GM23338 (cell line): ENCODE data around the gene SP140L. TPM values are rescaled to one million over a fixed set of nuclear protein-coding genes. Genes with fewer than 3 reads are reported as not detected.

Experiments used
- ATAC-seq: fragments of 200-7000 bp; cut with Tn5 transposase; 3 replicates; pipeline ENCODE4 v1.9.1; 2020
- DNase-seq: peaks from one replicate; pipeline ENCODE4 v3.0.0-alpha.2; 2015; ENCODE audit warnings: low spot score
- H2AFZ ChIP-seq: fragments of 200-600 bp; sonication (generic); 2 replicates; pipeline ENCODE4 v1.8.0; 2016; ENCODE audit warnings: antibody characterized with exemption, mild to moderate bottlenecking, moderate library complexity
- H3F3A ChIP-seq: fragments of 200-600 bp; sonication (generic); replicated peaks from 2 replicates; pipeline ENCODE4 v1.8.0; 2017; ENCODE audit warnings: antibody characterized with exemption, mixed run types, low read depth
- H3K27ac ChIP-seq: fragments of 200-600 bp; sonication (generic); 2 replicates; pipeline ENCODE4 v1.6.1; 2016; ENCODE audit warnings: low read depth
- H3K27me3 ChIP-seq: fragments of 200-600 bp; sonication (generic); 2 replicates; pipeline ENCODE4 v1.8.0; 2016; ENCODE audit warnings: mild to moderate bottlenecking, mixed run types, moderate library complexity; ENCODE audit not compliant: insufficient read depth
- H3K36me3 ChIP-seq: fragments of 200-600 bp; sonication (generic); 2 replicates; pipeline ENCODE4 v1.8.0; 2016; ENCODE audit warnings: mild to moderate bottlenecking; ENCODE audit not compliant: insufficient read depth
- H3K4me1 ChIP-seq: fragments of 200-600 bp; sonication (generic); 2 replicates; pipeline ENCODE4 v1.8.0; 2016; ENCODE audit warnings: mild to moderate bottlenecking, moderate library complexity; ENCODE audit not compliant: insufficient read depth
- H3K4me2 ChIP-seq: fragments of 200-600 bp; sonication (generic); 2 replicates; pipeline ENCODE4 v1.7.1; 2017; ENCODE audit warnings: mixed run types
- H3K4me3 ChIP-seq: fragments of 200-600 bp; sonication (generic); 2 replicates; pipeline ENCODE4 v1.6.1; 2016; ENCODE audit warnings: mixed run types
- H3K79me2 ChIP-seq: fragments of 200-600 bp; sonication (generic); replicated peaks from 2 replicates; pipeline ENCODE4 v1.8.0; 2017; ENCODE audit warnings: mild to moderate bottlenecking; ENCODE audit not compliant: insufficient read depth
- H3K9me2 ChIP-seq: fragments of 200-600 bp; sonication (generic); 2 replicates; pipeline ENCODE4 v1.8.0; 2017; ENCODE audit not compliant: insufficient read depth
- H4K20me1 ChIP-seq: fragments of 200-600 bp; sonication (generic); replicated peaks from 2 replicates; pipeline ENCODE4 v1.8.0; 2017; ENCODE audit warnings: mild to moderate bottlenecking; ENCODE audit not compliant: insufficient read depth
- H3K27ac Mint-ChIP-seq: 2 replicates; pipeline ENCODE4 v1.8.0; 2020; ENCODE audit warnings: inconsistent platforms, mild to moderate bottlenecking, moderate library complexity, mixed read lengths
- H3K27me3 Mint-ChIP-seq: 3 replicates; pipeline ENCODE4 v1.8.0; 2022; ENCODE audit warnings: low read depth, mild to moderate bottlenecking, moderate library complexity, mixed read lengths, inconsistent platforms; ENCODE audit not compliant: insufficient read depth, poor library complexity
- H3K36me3 Mint-ChIP-seq: 3 replicates; pipeline ENCODE4 v1.8.0; 2021; ENCODE audit warnings: low read depth, mild to moderate bottlenecking, inconsistent platforms, moderate library complexity, mixed read lengths
- H3K4me1 Mint-ChIP-seq: 3 replicates; pipeline ENCODE4 v1.8.0; 2020; ENCODE audit warnings: mild to moderate bottlenecking, inconsistent platforms, mixed read lengths
- H3K4me3 Mint-ChIP-seq: 3 replicates; pipeline ENCODE4 v1.8.0; 2021; ENCODE audit warnings: moderate library complexity, mild to moderate bottlenecking, inconsistent platforms, mixed read lengths
- H3K9me3 Mint-ChIP-seq: 3 replicates; pipeline ENCODE4 v1.8.0; 2020; ENCODE audit warnings: moderate library complexity, mild to moderate bottlenecking, inconsistent platforms, mixed read lengths
- CREB1 ChIP-seq: fragments of 250-450 bp; sonication (Bioruptor Pico); IDR thresholded peaks from 2 replicates; pipeline ENCODE4 v1.5.0; 2020; ENCODE audit warnings: low read depth, mild to moderate bottlenecking, moderate library complexity
- CTCF ChIP-seq, 2 experiments: fragments of 200-600 bp in 1 of 2; sonication (generic) in 1 of 2; conservative IDR thresholded peaks; 2 replicates each; pipeline versions ENCODE4 v1.5.1 to v1.6.1; 2016 to 2017; ENCODE audit warnings: antibody characterized with exemption in 2 of 2, low read depth in 2 of 2, mild to moderate bottlenecking in 2 of 2, moderate library complexity in 1 of 2
- ETS1 ChIP-seq: IDR thresholded peaks from 2 replicates; pipeline ENCODE4 v1.6.1; 2016; ENCODE audit warnings: antibody characterized with exemption
- EZH2 ChIP-seq: fragments of 200-600 bp; sonication (generic); IDR thresholded peaks from one replicate; pipeline ENCODE4 v1.8.0; 2017; ENCODE audit warnings: antibody characterized with exemption, mild to moderate bottlenecking, low read depth; ENCODE audit not compliant: unreplicated experiment
- EZH2phosphoT487 ChIP-seq: fragments of 200-600 bp; sonication (generic); IDR thresholded peaks from one replicate; pipeline ENCODE4 v1.8.1; 2018; ENCODE audit warnings: antibody characterized with exemption; ENCODE audit not compliant: unreplicated experiment
- NANOG ChIP-seq: IDR thresholded peaks from 2 replicates; pipeline ENCODE4 v1.6.1; 2016; ENCODE audit warnings: antibody characterized with exemption, borderline replicate concordance
- POLR2AphosphoS5 ChIP-seq: IDR thresholded peaks from 2 replicates; pipeline ENCODE4 v1.6.1; 2016; ENCODE audit warnings: antibody characterized with exemption, low read depth
- REST ChIP-seq: IDR thresholded peaks from one replicate; pipeline ENCODE4 v1.6.1; 2018; ENCODE audit warnings: antibody characterized with exemption; ENCODE audit not compliant: unreplicated experiment
- STAT1 ChIP-seq: IDR thresholded peaks from one replicate; pipeline ENCODE4 v1.6.1; 2016; ENCODE audit warnings: antibody characterized with exemption; ENCODE audit not compliant: unreplicated experiment
- ZNF114 ChIP-seq: fragments of 250-450 bp; sonication (Bioruptor Pico); IDR thresholded peaks from 2 replicates; pipeline ENCODE4 v1.5.0; 2020; ENCODE audit warnings: mild to moderate bottlenecking, moderate library complexity
- ZNF331 ChIP-seq: fragments of 250-450 bp; sonication (Bioruptor Pico); IDR thresholded peaks from 2 replicates; pipeline ENCODE4 v1.5.0; 2020; ENCODE audit warnings: low read depth, mild to moderate bottlenecking, moderate library complexity
- ZNF462 ChIP-seq: fragments of 250-450 bp; sonication (Bioruptor Pico); IDR thresholded peaks from 2 replicates; pipeline ENCODE4 v1.5.0; 2020; ENCODE audit warnings: mild to moderate bottlenecking, moderate library complexity
- polyA plus RNA-seq: library from polyadenylated mRNA; unstranded; fragments of >200 nt; fragmentation: Nextera tagmentation; extraction: Ambion mirVana; gene quantifications from 2 replicates; pipeline ENCODE4 v1.2.1, GENCODE V29; 2016
- total RNA-seq: library from RNA; depleted of rRNA; stranded (reverse); fragments of >200 nt; shearing (Covaris generic); gene quantifications from 2 replicates; pipeline ENCODE4 v1.2.3, GENCODE V29; 2014

Gene SP140L
- total and polyA plus RNA-seq, 2 experiments from 2014 or later: 1.3 to 1.7 TPM

- no peaks in the 10 kb centered on the region for H3K27me3 ChIP-seq
- Mint-ChIP-seq H3K27ac (no peak overlapping the region), H3K9me3 (peaks cover 28% of the 10 kb centered on the region), H3K36me3 (peaks cover 3% of the 10 kb centered on the region; the same call in 1 of the 3 replicates), H3K27me3 (no peaks in the 10 kb centered on the region), H3K4me1 (no peaks in the 10 kb centered on the region; the same call in 2 of the 3 replicates), H3K4me3 (no peak overlapping the region)
- no peak for TF ChIP-seq CREB1 (CRISPR knock-in tag)
- no peak for TF ChIP-seq NANOG
- no peak for TF ChIP-seq ZNF462
- TF ChIP-seq EZH2phosphoT487: no peak
- no peak for TF ChIP-seq ZNF331 (CRISPR knock-in tag)
- TF ChIP-seq REST: no peak
- TF ChIP-seq POLR2AphosphoS5: no peak
- no peak for TF ChIP-seq ZNF114
- TF ChIP-seq EZH2: no peak
- no peak for TF ChIP-seq ETS1
- no peak for TF ChIP-seq CTCF (conservative IDR thresholded peaks at IDR 0.05; ENCODE audit: low read depth in 2 of 2)
- no peak for TF ChIP-seq STAT1
- peaks cover 2% of the 10 kb centered on the region; the same call in 1 of the 2 replicates for H3K9me2 ChIP-seq
- no peaks in the 10 kb centered on the region for H3K36me3 ChIP-seq
- no peaks in the 10 kb centered on the region for H4K20me1 ChIP-seq
- H3K4me2 ChIP-seq: no peak overlapping the region
- H3K79me2 ChIP-seq: no peaks in the 10 kb centered on the region
- DNase-seq: no peak
- ATAC-seq: no peak
- H3K4me3 ChIP-seq: no peak overlapping the region
- no peak overlapping the region for H3K27ac ChIP-seq
- H3K4me1 ChIP-seq: no peaks in the 10 kb centered on the region
- no peak overlapping the region for H2AFZ ChIP-seq
- no peaks in the 10 kb centered on the region for H3F3A ChIP-seq
Observed at GRCh38 chr2:230296917-230297316, 30.1 kb upstream of the SP140L start.
